ENCODE measurements around the gene NRG3. TPM values are rescaled to one million over a fixed set of nuclear protein-coding genes. Genes with fewer than 3 reads are reported as not detected.

NRG3 gene
- total RNA-seq, 2 experiments from 2014 or later = not detected

DNA sequence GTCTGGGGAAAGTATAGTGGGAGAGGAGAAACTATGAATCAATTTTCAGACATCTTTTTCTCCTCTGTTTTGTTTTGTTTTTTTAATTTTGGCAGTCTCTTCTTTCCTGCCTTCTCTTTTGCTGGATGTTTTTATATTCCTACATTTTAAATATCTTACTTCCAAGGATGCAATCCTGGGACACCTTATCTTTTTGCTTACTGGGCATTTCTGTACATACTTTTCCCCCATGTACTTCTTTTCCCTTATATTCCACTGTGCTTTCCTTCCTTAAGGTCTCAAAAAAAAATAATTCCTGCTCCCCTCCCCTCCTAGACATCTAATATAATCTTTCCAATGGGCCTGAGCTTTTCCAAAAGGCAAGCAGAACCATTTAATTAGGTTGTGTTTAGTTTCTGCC lies 701.1 kb downstream of the NRG3 start:
- DNase-seq (no peak), ATAC-seq (no peak)
- Mint-ChIP-seq H3K4me1 (no peaks in the 10 kb centered on the region), H3K4me3 (no peak overlapping the region), H3K27ac (no peak overlapping the region), H3K27me3 (no peaks in the 10 kb centered on the region), H3K9me3 (ENCODE audit: low read depth) (peaks cover 5% of the 10 kb centered on the region), H3K36me3 (no peaks in the 10 kb centered on the region)
- CTCF ChIA-PET = no interaction called here

DNA sequence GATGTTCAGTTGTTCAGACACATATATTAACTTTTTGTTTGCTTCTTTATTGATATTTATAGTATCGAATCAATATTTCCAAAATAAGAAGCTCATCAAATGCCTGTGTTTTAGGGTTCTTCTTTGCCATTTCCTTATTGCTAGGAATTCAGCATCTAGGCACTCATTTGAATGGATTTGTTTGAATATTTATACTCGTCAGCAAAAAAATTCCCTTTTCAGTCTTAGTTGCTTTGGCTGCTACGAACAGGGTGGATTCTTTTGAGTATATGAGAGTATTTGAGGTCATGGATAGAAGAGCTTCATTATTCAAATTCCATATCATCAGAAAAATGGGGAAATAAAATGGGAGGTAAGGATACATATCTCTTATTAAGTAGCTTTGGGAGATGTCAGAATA lies 706.9 kb downstream of the NRG3 start:
- peaks cover 4% of the 10 kb centered on the region for H3K9me3 Mint-ChIP-seq (ENCODE audit: low read depth)
- H3K27me3 Mint-ChIP-seq = no peaks in the 10 kb centered on the region
- H3K27ac Mint-ChIP-seq = no peak overlapping the region
- H3K4me1 Mint-ChIP-seq = no peaks in the 10 kb centered on the region
- H3K4me3 Mint-ChIP-seq = no peak overlapping the region
- no peaks in the 10 kb centered on the region for H3K36me3 Mint-ChIP-seq
- no peak for ATAC-seq
- CTCF ChIA-PET = no interaction called here
- no peak for DNase-seq

DNA sequence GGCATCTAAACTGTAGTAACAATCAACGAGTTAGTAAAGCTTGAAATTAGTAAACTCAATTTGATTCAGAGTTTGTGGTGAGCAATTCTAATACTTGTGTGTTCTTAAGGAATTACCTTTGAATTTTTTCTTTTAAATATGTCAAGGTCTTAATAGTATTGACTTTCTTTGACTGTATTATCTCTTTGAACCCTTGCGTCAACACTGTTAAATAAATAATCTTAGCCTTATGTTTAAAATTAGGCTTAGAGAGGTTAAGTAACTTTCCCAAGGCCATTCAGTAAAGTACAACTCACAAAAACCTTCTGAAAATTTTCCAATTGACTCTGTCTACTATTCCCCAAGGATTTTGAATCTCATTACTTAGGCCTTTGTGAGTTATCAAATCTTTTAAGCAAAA lies 716.4 kb downstream of the NRG3 start:
- CTCF ChIA-PET = no interaction called here
- H3K9me3 Mint-ChIP-seq (ENCODE audit: low read depth) = peaks cover 7% of the 10 kb centered on the region
- H3K36me3 Mint-ChIP-seq = no peaks in the 10 kb centered on the region
- no peaks in the 10 kb centered on the region for H3K27me3 Mint-ChIP-seq
- no peak for ATAC-seq
- H3K4me1 Mint-ChIP-seq = no peaks in the 10 kb centered on the region
- no peak overlapping the region for H3K4me3 Mint-ChIP-seq
- no peak for DNase-seq
- no peak overlapping the region for H3K27ac Mint-ChIP-seq

DNA sequence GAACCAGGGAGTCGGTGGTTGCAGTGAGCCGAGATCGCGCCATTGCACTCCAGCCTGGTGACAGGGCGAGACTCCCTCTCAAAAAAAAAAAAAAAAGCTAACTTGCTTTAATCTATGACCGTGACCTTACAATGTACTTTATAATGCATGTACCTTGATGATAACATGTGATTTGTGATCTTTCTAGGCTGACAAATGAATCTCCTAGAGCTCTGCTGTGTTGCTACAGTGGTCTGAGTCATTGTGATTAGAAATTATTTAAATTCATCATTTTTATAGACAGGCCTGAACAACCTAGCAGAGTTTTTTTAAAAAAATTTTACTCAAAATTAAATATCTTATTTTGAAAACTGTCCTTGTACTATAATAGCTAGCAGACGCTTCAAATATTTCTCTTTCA lies 722.8 kb downstream of the NRG3 start:
- no peak overlapping the region for H3K4me3 Mint-ChIP-seq
- ATAC-seq (no peak), DNase-seq (no peak)
- no peak overlapping the region for H3K27ac Mint-ChIP-seq
- no peaks in the 10 kb centered on the region for H3K36me3 Mint-ChIP-seq
- no peaks in the 10 kb centered on the region for H3K4me1 Mint-ChIP-seq
- peaks cover 8% of the 10 kb centered on the region for H3K9me3 Mint-ChIP-seq (ENCODE audit: low read depth)
- H3K27me3 Mint-ChIP-seq = no peaks in the 10 kb centered on the region
- CTCF ChIA-PET = no interaction called here

DNA sequence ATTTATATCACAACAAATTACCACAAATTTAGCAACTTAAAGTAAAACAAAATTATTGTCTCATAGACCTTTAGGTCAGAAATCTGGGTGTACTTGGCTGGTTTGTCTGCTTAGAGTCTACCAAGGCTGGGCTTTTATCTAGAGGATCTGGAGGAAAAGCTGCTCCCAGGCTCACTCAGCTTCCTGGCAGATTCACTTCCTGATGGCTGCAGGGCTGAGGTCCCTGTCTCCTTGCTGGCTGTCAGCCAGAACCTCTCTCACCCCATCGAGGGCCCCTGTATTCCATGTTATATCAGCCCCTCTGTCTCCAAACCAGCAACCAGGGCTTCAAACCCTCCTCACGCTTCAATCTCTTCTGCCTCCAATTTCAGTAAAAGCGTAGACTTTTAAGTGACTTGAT lies 734.9 kb downstream of the NRG3 start:
- no peaks in the 10 kb centered on the region for H3K36me3 Mint-ChIP-seq

DNA sequence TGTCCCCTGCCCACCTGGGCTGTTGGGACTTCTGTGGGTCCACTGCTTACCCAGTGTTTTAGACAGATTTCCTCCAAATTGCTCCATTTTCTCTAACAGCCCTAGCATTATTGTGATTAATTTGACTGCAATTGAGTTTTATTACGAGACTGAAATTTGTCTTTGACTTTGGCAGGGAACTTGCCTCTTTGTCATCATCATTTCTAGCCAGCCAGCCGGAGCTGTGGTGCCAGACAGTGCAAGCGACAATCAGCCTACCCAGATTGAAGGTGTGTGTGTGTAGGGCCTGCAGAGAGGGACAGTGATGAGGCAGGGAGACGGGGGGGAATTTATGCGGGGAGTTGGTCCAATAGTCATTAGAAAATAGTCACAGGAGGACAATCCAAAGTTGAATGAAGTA lies 743.0 kb downstream of the NRG3 start:
- H3K4me3 Mint-ChIP-seq = no peak overlapping the region
- no peak overlapping the region for H3K27ac Mint-ChIP-seq
- DNase-seq (no peak), ATAC-seq (no peak)
- H3K4me1 Mint-ChIP-seq = no peaks in the 10 kb centered on the region
- H3K27me3 Mint-ChIP-seq = no peaks in the 10 kb centered on the region
- CTCF ChIA-PET = no interaction called here
- no peaks in the 10 kb centered on the region for H3K36me3 Mint-ChIP-seq
- peaks cover 4% of the 10 kb centered on the region for H3K9me3 Mint-ChIP-seq (ENCODE audit: low read depth)

More for the DNA sequence above, 734.9 kb downstream of the NRG3 start:
- Mint-ChIP-seq H3K27ac (no peak overlapping the region), H3K4me3 (no peak overlapping the region), H3K9me3 (ENCODE audit: low read depth) (no peaks in the 10 kb centered on the region), H3K27me3 (no peaks in the 10 kb centered on the region), H3K4me1 (no peaks in the 10 kb centered on the region)
- ATAC-seq (no peak), DNase-seq (no peak)
- CTCF ChIA-PET = no interaction called here

DNA sequence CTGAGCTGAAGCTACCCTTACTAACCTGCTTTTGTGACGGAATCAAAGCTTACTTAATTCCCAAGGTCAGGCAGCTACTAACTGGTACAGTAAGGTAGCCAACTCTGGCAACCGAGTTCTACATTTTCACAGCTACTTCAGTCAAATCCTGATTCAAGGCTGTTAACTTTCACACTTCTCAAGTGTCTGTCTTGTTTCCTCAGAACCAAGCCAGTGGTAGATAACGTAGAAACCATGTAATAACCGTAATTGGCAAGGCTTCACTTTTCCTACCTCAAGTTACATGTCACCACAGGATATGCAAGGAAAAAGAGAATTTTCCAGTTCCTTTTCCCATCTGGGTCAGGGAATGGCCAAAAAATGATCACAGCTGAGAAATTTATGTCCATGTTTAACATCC lies 746.7 kb downstream of the NRG3 start:
- no peak overlapping the region for H3K27ac Mint-ChIP-seq
- H3K27me3 Mint-ChIP-seq = no peaks in the 10 kb centered on the region
- no peak overlapping the region for H3K4me3 Mint-ChIP-seq
- ATAC-seq = no peak
- CTCF ChIA-PET = no interaction called here
- H3K9me3 Mint-ChIP-seq (ENCODE audit: low read depth) = peaks cover 7% of the 10 kb centered on the region
- H3K36me3 Mint-ChIP-seq = no peaks in the 10 kb centered on the region
- DNase-seq = no peak
- no peaks in the 10 kb centered on the region for H3K4me1 Mint-ChIP-seq

DNA sequence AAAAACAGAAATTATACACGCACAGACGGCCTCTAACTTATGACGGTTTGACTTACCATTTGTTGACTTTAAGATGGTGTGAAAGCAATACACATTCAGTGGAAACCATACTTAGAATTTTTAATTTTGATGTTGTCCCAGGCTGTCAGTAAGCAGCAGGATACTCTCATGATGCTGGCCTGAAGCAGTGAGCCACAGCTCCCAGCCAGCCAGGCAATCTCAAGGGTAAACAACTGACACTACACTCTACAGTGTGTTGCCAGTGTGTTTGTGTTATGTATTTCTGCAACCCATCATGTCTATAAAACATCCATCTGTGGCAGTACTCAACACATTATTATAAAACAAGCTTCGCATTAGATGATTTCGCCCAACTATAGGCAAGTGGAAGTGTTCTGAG lies 747.5 kb downstream of the NRG3 start:
- Mint-ChIP-seq H3K27ac (no peak overlapping the region), H3K4me3 (no peak overlapping the region), H3K4me1 (no peaks in the 10 kb centered on the region), H3K36me3 (no peaks in the 10 kb centered on the region), H3K9me3 (ENCODE audit: low read depth) (peaks cover 4% of the 10 kb centered on the region), H3K27me3 (no peaks in the 10 kb centered on the region)
- DNase-seq (no peak), ATAC-seq (no peak)
- CTCF ChIA-PET = no interaction called here

DNA sequence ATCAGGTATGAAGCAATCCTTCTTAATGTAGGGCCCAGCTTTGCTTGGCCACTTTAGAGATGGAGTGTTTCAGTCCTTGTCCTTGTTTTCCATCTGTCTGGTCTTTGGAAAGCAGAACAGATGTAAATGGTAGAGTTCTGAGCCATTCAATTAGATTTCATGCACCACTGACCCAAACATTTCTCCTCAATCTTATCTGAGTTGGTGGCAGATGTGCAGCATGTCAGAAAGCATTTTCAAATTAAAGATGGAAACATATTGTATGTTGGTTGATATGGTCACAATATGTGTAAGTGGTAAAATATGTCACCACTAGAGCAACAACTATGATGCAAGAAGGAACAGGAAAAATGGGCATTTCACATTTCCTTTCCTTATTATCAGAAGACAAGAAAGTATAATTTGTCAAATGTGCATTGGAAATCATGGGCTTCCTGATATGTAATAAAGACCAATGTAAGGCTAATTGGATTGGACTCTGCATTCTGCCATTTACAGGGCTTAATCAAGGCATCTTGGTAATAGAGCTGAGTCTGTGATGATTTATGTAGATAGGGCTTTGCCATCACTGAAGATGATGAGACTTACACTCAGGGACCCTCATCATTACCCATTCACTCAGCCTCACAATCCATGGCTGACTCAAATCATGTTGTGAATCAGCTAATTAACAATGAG lies 750.7 kb downstream of the NRG3 start:
- H3K4me3 Mint-ChIP-seq = no peak overlapping the region
- H3K4me1 Mint-ChIP-seq = no peaks in the 10 kb centered on the region
- CTCF ChIA-PET = no interaction called here
- no peak for DNase-seq
- H3K27ac Mint-ChIP-seq = no peak overlapping the region
- H3K36me3 Mint-ChIP-seq = no peaks in the 10 kb centered on the region
- H3K9me3 Mint-ChIP-seq (ENCODE audit: low read depth) = peaks cover 10% of the 10 kb centered on the region
- no peak for ATAC-seq
- H3K27me3 Mint-ChIP-seq = no peaks in the 10 kb centered on the region

DNA sequence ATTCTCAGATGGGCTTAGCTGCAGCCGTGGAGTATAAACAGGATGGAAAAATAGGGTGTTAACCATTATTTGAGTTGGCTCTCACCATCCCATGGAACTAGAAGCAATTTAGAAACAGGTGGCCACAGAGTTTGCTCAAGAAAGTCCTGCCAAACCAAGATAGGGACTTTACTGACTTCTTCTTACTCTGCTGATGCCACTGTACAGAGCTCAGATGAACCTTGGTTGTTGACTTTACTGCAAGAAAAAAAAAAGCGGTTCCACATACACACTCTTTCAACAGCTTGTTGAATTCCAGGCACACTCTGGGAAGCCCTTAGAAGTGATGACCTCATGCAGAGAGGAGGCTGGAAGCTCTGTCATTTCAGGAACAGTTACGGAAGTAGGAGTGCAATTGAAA lies 753.4 kb downstream of the NRG3 start:
- no peak for DNase-seq
- H3K27ac Mint-ChIP-seq = no peak overlapping the region
- peaks cover 11% of the 10 kb centered on the region for H3K9me3 Mint-ChIP-seq (ENCODE audit: low read depth)
- CTCF ChIA-PET = no interaction called here
- no peak overlapping the region for H3K4me3 Mint-ChIP-seq
- ATAC-seq = no peak
- no peaks in the 10 kb centered on the region for H3K4me1 Mint-ChIP-seq
- H3K27me3 Mint-ChIP-seq = no peaks in the 10 kb centered on the region
- H3K36me3 Mint-ChIP-seq = no peaks in the 10 kb centered on the region

DNA sequence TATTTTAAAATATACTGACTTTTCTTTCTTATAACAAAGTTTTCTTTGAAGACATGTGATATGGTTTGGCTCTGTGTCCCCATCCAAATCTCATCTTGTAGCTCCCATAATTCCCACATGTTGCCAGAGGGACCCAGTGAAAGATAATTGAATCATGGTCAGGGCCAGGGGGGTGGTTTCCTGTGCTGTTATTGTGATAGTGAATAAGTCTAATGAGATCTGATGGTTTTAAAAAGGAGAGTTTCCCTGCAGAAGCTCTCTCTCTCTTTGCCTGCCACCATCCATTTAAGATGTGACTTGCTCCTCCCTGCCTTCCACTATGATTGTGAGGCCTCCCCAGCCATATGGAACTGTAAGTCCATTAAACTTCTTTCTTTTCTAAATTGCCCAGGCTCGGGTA lies 768.1 kb downstream of the NRG3 start:
- ATAC-seq (no peak), DNase-seq (no peak)
- no peaks in the 10 kb centered on the region for H3K9me3 Mint-ChIP-seq (ENCODE audit: low read depth)
- CTCF ChIA-PET = no interaction called here
- no peaks in the 10 kb centered on the region for H3K27me3 Mint-ChIP-seq
- no peaks in the 10 kb centered on the region for H3K36me3 Mint-ChIP-seq
- H3K4me3 Mint-ChIP-seq = no peak overlapping the region
- no peak overlapping the region for H3K27ac Mint-ChIP-seq
- H3K4me1 Mint-ChIP-seq = no peaks in the 10 kb centered on the region

DNA sequence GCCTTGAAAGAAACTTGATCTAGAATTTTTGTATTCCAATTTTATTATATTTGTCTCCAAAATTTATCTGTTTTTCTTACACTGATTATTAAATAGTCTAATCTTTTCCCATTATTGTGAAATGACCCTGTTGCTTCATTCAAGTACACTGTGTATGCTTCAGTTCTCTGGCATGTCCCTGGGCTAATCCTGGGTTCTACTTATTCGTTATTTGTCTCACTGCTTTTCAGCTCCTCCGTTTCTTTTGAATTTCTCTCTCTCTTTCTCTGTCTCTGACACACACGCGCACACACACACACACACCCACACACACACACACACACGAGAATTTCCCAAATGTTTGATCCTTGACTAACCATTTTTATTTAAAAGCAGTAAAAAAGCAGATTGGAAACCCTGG lies 768.6 kb downstream of the NRG3 start:
- no peaks in the 10 kb centered on the region for H3K27me3 Mint-ChIP-seq
- H3K4me3 Mint-ChIP-seq = no peak overlapping the region
- CTCF ChIA-PET = no interaction called here
- no peaks in the 10 kb centered on the region for H3K4me1 Mint-ChIP-seq
- ATAC-seq (no peak), DNase-seq (no peak)
- no peaks in the 10 kb centered on the region for H3K9me3 Mint-ChIP-seq (ENCODE audit: low read depth)
- no peaks in the 10 kb centered on the region for H3K36me3 Mint-ChIP-seq
- no peak overlapping the region for H3K27ac Mint-ChIP-seq

DNA sequence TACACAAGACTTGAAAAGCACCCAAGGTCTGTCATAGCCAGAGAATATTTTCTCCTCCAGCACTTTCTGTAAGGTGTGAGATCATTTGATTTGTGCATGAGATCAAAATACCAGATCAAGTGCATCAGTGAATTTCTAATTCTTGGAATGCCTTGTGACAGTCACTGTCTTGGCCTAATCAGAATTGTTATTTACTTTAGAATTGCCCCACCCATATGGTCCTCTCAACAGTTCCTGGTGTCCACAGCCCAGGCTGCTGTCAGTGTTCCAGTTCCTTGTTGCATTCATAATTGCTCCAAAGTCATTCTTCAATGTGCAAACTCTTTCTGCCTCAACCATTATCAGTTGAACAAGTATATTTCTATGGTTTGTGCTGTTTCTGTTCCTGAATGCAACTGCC lies 770.2 kb downstream of the NRG3 start:
- no peaks in the 10 kb centered on the region for H3K4me1 Mint-ChIP-seq
- DNase-seq = no peak
- H3K27me3 Mint-ChIP-seq = no peaks in the 10 kb centered on the region
- H3K9me3 Mint-ChIP-seq (ENCODE audit: low read depth) = no peaks in the 10 kb centered on the region
- no peak for ATAC-seq
- CTCF ChIA-PET = no interaction called here
- H3K36me3 Mint-ChIP-seq = no peaks in the 10 kb centered on the region
- no peak overlapping the region for H3K4me3 Mint-ChIP-seq
- H3K27ac Mint-ChIP-seq = no peak overlapping the region

DNA sequence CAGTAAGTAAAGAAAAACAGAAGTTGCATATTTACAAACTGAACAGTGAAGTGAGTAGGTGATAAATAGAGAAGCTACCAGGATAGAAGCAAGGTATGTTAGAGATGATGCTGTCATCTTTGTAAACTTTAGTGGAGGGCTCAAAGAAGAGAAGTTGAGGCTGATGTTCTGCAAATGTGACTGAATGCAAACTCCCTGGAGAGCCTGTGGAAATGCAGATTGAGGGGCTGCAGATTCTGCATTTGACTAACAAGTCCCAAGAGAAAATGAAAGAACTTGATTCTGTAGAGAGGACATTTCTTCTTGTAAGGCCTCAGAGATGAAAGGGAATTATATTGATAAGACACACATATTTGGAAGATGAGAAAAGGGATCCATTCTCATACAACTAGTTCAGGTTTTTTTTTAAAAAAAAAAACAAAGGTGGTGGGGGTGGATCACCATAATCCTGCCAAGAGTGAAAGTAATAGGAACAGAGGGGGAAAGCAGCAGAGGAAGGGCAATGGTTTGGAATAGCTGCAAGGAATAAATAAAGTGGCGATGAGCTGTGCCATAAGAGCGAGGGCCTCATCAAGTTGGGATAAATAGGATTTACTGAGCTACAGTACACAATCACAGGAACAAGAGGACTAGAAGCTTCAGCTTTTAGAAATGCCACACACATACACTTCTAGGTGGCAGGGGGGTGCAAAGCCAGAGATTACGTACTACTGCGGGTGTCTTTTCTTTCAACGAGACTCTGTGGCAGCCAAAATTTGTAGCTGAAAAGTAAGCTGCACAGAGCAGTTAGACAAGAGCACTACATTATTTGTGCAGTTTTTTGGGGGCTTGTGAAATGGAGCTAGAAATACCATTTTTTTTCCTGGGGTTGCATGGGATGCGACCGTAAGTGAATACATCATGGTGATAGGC lies 778.5 kb downstream of the NRG3 start:
- no peak for DNase-seq
- no peak overlapping the region for H3K4me3 Mint-ChIP-seq
- H3K27ac Mint-ChIP-seq = no peak overlapping the region
- ATAC-seq = no peak
- H3K9me3 Mint-ChIP-seq (ENCODE audit: low read depth) = peaks cover 6% of the 10 kb centered on the region
- no peaks in the 10 kb centered on the region for H3K36me3 Mint-ChIP-seq
- no peaks in the 10 kb centered on the region for H3K27me3 Mint-ChIP-seq
- CTCF ChIA-PET = no interaction called here
- no peaks in the 10 kb centered on the region for H3K4me1 Mint-ChIP-seq
